GM10248 (cell line): ENCODE results near the gene ZKSCAN7.
"Not testable (repeated sequence)": the region's sequence is repeated elsewhere in the genome, so short reads cannot be mapped to it uniquely, and the experiment has no call there.

ENCODE experiments used
- CTCF ChIA-PET: fragments of 300-600 bp; sonication (Branson Sonifier 250); formaldehyde crosslinking; extraction: SDS; loops from one replicate; lab custom pipeline; 2021; ENCODE audit warnings: antibody characterized with exemption; lab: Yijun Ruan, JAX
- POLR2A ChIA-PET: fragments of 350-650 bp; sonication (Branson Sonifier 250); formaldehyde crosslinking; extraction: SDS; loops from one replicate; lab custom pipeline; 2020; ENCODE audit warnings: antibody characterized with exemption; lab: Yijun Ruan, JAX
- DNase-seq: peaks from one replicate; pipeline ENCODE4 v3.0.0; 2012; ENCODE audit errors: extremely low spot score
- CTCF ChIP-seq: IDR thresholded peaks from 2 replicates; pipeline ENCODE4 v1.5.1; 2012; ENCODE audit warnings: mild to moderate bottlenecking, low read depth; ENCODE audit errors: extremely low read depth, missing control alignments, control extremely low read depth

Gene ZKSCAN7

GRCh38 chr3:44530911-44531310 lies 24.1 kb upstream of the ZKSCAN7 start:
- ChIA-PET POLR2A (no interaction called here), CTCF (interaction anchor here (0.9 to 3.4 kb wide), 2 partner anchors 383 to 393 kb away, joined by 3 to 27 read pairs; no protein-coding TSS in a partner anchor)
- no peak for DNase-seq
- TF ChIP-seq CTCF, result no peak

GRCh38 chr3:44534659-44535058 lies 20.3 kb upstream of the ZKSCAN7 start:
- POLR2A ChIA-PET, result not testable (repeated sequence)

DNA sequence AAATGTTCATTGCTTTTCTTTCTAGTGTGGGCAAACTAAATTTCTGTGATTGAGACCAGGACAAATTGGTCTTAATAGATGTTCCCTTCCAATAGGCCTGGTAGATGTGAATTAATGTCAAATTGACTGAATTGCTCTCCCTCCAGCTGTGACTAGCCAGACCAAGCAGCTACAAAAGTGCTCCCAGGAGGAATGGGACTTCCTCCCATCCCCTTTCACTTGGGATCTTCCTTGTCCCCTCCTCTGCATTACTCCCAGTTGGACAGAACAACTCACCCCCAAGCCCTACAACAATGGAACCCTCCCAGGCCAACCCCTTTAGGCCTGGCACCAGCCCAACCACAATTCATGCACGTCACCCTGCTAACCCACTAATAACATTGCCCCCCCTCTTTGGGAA lies 19.6 kb upstream of the ZKSCAN7 start:
- POLR2A ChIA-PET, result no interaction called here

More at GRCh38 chr3:44534659-44535058, 20.3 kb upstream of the ZKSCAN7 start:
- CTCF ChIA-PET, result interaction anchor here (3.5 kb wide), 1 partner anchor 376 kb away, joined by 95 read pairs; no protein-coding TSS in a partner anchor
- DNase-seq, result not testable (repeated sequence)

GRCh38 chr3:44544811-44545210 lies 10.2 kb upstream of the ZKSCAN7 start:
- POLR2A ChIA-PET, CTCF ChIA-PET, DNase-seq: not testable (repeated sequence)

More for the DNA sequence above, 19.6 kb upstream of the ZKSCAN7 start:
- TF ChIP-seq CTCF, result no peak
- CTCF ChIA-PET, result interaction anchor here (3.5 kb wide), 1 partner anchor 376 kb away, joined by 95 read pairs; no protein-coding TSS in a partner anchor
- no peak for DNase-seq

- DNase-seq, result peak; percentile 21
- no peak for TF ChIP-seq CTCF
- POLR2A ChIA-PET, result no interaction called here
- CTCF ChIA-PET, result interaction anchor here (0.8 to 3.1 kb wide), 4 partner anchors 16 to 232 kb away, joined by 3 to 10 read pairs (median 6); no protein-coding TSS in a partner anchor
Measured at GRCh38 chr3:44555723-44556122, 730 bp downstream of the ZKSCAN7 start.

- no peak for DNase-seq
- TF ChIP-seq CTCF, result no peak
- CTCF ChIA-PET, result interaction anchor here (1.3 kb wide), 2 partner anchors 14 to 24 kb away, joined by 3 read pairs; no protein-coding TSS in a partner anchor
- POLR2A ChIA-PET, result no interaction called here
Measured at GRCh38 chr3:44557074-44557473, 2.1 kb downstream of the ZKSCAN7 start.

DNA sequence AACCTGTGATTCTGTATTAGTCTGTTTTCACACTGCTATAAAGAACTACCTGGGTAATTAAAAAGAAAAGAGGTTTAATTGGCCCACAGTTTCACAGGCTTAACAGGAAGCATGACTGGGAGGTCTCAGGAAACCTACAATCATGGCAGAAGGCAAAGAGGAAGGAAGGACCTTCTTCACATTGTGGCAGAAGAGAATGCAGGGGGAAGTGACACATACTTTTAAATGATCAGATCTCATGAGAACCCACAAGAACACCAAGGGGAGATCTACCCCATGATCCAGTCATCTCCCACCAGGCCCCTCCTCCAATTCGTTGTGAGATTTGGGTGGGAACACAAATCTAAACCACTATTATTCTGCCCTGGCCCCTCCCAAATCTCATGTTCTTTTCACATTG lies 6.1 kb downstream of the ZKSCAN7 start:
- no peak for DNase-seq
- CTCF ChIA-PET, result no interaction called here
- POLR2A ChIA-PET, result no interaction called here
- no peak for TF ChIP-seq CTCF

- CTCF ChIA-PET, result no interaction called here
- DNase-seq, result no peak
- TF ChIP-seq CTCF, result no peak
- POLR2A ChIA-PET, result no interaction called here
Measured at GRCh38 chr3:44562147-44562546, 7.2 kb downstream of the ZKSCAN7 start.
